ENCODE results near the gene NAV3. TPM values are rescaled to one million over a fixed set of nuclear protein-coding genes. Genes with fewer than 3 reads are reported as not detected.

The NAV3 gene
- 313 TPM for total RNA-seq

DNA sequence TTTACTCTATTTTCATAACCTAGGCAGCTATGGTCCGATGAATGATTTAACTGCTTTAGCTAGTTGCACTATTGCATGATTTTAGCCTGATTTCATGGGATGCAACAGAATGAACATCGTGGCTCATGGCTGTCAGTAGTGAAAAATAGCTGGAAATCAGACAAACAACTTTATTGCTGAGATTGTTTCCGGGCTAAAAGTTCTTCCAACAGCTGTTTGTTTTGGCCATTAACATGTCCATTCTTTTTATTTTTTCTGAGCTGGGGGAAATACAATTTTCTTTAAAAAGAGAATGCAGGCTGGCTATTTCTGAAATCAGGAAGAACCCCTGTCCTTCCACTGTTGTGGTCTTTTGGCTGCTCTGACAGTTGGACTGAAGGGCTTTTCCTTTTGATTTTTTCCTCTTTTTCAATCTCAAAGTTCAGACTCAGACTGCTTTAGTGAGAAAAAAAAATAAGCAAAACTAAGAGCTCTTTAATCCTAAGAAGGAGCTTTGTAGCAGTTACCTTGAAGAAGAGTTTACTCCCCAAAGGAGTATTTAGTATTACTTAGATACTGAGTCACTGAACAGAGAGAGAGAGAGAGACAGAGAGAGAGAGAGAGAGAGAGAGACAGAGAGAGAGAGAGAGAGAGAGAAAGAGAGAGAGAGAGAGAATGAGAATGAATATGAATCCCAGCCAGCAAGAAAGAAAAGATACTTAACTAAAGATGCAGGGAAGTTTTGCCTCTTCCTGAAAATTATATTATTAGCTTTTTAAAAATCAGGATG lies at the start of gene NAV3:
Gene NAV3 (plus strand): TSS at position 312 of the 769 bp plus-strand sequence. CDS start 568 bp downstream, outside the sequence.
- DNase-seq, result no peak

GRCh38 chr12:77782034-77782433 lies 48.7 kb upstream of the NAV3 start:
- no peak for DNase-seq

- DNase-seq, result no peak
Observed at GRCh38 chr12:77782766-77783165, 47.9 kb upstream of the NAV3 start.

- DNase-seq, result no peak
Observed at GRCh38 chr12:77785211-77785610, 45.5 kb upstream of the NAV3 start.

DNA sequence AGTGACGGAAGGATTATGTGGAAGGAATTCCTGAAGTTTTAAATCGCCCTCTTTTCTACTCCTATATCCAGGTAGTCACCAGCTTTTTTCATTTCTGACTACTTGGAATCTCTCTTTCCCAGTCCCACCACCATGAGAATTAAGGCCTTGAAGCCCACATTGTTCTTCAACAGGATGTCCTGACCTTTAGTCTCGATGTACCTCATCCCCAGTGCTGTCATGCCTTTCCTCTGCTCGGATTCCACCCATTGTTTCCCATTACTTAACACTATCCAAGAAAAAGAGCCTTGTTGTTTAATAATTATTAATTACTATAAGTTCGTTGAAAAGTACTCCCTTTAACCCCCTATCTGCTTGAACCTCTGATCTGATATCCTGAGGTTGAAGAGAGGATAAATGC lies 44.0 kb upstream of the NAV3 start:
- DNase-seq, result no peak

DNA sequence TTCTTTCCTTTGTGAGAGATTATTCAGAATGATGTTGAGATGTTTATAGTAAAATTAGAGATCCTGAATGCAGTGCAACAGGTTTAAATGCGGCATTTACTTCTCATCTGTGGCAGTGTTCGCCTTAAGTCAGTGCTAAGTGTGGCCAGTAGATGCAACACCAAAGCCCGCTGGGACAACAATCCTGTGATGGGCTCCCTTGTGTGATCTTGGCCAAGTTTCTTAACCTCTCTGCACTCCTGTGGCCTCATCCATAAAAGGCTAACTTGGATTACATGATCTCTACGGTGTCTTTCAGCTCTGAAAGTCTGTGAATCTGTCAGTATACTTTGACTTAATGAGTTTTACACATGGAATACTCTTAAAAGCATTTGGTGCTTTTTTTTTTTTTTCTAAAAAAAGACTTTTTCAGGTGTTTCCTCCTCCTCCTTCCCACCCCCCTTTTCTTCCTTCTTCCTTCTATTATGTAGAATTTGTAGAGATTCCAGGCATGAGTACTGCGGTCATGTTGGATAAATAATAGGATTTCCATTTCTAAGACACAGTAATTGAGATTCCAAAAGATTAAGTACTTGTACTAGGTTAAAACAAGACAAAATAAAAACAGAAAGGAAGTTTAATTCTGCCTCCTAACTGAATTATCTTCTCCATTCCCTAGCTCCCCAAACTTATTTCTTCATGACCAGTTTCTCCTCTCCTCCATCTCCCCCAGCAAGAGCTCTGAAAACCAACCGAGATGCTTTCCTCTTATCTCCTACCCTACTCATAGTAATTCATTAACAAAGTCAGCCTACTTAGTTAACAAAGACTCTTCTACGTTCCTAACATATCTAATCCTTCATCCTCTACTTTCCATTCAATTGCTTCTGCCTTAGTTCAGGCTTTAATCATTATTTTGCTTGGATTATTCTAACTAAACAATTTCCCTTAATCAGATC lies 42.2 kb upstream of the NAV3 start:
- DNase-seq, result no peak

DNA sequence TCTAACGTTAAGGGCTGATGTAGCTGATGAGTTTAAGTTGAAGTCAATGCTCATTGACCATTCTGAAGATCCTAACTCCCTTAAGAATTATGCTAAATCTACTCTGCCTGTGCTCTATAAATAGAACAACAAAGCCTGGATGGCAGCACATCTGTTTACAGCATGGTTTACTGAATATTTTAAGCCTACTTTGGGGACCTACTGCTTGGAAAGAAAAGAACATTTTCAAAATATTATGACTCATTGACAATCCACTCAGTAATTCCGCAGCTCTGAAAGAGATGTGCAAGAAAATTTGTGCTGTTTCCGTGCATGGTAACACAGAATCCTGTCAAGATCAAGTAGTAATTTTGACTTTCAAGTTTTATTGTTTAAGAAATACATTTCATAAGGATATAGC lies 35.0 kb upstream of the NAV3 start:
- no peak for DNase-seq

- no peak for DNase-seq
Observed at GRCh38 chr12:77796775-77797174, 33.9 kb upstream of the NAV3 start.

- DNase-seq, result no peak
Observed at GRCh38 chr12:77800501-77800900, 30.2 kb upstream of the NAV3 start.

GRCh38 chr12:77808534-77808933 lies 22.2 kb upstream of the NAV3 start:
- DNase-seq, result no peak

GRCh38 chr12:77813558-77813957 lies 17.1 kb upstream of the NAV3 start:
- DNase-seq, result no peak

- DNase-seq, result no peak
Observed at GRCh38 chr12:77814386-77814785, 16.3 kb upstream of the NAV3 start.

DNA sequence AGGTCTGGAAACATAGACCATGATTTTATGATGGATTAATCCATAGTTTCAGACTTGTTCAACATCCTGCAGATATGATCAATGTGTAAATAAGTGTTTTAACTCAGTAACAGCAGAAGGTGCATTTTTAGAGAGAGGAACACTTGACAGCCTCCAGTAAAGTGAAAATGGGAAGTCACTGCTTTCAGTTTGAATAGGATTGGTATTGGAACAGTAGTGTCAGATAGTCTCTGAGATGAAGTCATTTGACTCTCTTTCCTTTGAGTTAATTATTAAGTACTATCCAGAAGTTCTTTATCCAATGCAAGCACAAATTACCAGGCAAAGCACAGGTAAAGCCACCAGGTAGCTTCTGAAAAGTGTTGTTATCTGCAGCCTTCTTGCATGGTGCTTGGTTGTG lies 14.5 kb upstream of the NAV3 start:
- DNase-seq, result no peak

DNA sequence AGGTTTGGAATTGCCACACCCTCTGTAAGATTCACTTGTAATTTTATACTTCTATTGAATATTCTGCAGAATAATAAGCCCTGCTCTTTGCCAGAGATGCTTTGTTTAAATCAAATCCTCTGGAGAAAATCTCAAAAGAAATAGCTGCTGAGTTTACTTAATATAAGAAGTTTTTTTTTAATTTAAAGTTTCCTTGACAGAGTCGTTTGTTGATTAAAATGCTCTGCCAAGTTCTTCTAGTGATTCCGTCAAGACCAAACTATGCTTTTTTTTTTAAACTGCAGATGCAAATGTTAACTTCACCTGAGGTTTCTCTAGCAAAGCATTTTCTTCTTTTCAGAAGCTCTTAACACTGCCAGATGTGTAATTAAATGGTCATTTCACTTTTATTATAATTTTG lies 13.4 kb upstream of the NAV3 start:
- DNase-seq, result no peak

- no peak for DNase-seq
Observed at GRCh38 chr12:77818351-77818750, 12.3 kb upstream of the NAV3 start.

DNA sequence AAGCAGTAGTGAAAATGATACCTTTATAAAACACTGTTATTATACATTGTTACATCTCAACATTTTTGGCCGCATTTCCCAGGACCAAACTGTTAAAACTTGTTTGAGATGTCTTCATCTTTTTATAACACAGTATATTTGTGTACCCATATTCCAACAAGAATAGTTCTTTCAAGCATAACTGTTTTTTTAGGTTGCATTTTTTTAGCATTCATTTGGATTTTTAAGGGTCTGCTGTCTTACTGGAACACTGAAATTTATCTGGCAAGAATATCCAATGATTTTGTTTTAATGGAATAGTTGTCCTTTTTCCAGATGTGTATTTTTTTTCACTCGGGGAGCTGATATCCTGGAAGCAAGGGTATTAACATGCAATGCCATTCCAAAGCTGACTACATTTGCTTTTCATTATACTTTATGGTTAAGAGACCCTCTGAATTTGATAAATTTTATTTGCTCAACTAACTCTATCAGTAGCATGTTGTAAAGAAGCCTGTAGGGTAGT lies 8.9 kb upstream of the NAV3 start:
- DNase-seq, result no peak

DNA sequence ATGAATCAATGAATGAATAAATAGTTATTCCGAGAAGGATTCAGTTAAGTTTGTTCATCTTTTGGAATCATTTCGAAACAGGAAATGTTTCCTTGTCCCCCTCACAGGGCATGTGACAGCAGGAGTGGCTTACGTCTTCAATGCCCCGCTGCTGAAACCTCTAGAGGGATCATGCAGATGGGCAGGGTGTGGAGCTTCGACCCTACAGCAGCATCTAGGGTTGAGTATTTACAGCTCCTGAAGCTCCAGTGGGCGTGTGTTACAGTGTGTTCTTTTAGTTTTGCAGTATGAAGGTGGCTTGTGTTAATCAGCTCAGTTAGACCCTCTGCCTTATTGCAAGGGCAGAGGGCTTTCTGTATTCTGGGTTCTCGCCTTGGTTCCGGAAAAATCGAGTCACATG lies 2.6 kb downstream of the NAV3 start:
- DNase-seq, result no peak

- no peak for DNase-seq
Observed at GRCh38 chr12:77834618-77835017, 3.9 kb downstream of the NAV3 start.

DNA sequence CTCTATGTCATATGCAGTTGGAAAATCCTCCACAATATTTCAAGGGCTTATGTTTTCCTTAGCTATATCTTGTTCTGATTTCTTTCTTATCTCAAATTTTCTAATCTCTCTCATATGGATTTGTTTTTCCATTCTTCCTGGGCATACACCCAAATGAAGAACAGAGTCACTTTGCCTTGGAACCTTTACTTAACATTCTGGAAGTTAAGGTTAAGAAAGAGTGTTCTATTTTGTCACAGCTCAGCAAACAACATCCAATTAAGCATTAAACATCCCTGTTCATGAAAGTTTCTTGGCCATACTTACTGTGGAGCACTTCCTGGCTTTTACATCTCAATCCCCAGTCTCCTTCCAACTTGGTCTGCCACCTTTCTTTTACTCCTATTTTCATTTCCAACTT lies 5.3 kb downstream of the NAV3 start:
- no peak for DNase-seq

DNA sequence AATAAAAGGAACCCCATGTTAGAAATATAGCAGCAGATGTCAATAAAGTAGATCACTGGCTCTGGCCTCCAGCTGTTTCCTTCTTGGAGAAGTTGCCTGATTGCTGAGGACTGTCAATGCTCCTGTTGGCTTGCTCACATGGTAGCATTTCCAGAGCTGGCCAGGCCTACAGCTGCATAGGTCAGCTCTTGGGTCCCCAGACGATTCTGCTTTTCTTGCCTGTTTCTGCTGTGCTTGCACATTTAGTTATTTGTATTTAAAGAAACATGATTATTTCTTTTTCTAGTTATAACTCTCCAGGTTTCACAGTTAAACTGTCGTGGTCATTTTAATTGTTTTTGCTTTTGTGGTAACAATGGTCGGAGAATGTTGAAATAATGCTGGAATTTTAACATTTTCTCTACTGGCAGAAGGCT lies 7.2 kb downstream of the NAV3 start:
- DNase-seq, result no peak

DNA sequence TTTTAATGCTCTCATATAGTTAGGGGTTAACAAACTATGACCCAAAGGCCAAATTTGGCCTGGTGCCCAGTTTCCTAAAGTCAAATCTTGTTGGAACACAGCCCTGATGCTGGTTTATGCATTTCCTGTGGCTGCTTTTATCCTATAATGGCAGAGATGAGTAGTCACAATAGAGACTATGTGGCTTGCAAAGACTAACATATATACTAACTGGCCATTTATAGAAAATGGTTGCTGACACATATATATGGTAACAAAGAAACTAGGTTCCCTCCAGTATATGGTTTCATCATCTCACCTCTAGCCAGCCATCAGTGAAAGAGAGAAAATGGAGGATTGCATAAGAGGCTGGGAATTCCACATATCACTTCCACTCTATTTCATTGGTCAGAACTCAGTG lies 10.8 kb downstream of the NAV3 start:
- DNase-seq, result no peak

DNA sequence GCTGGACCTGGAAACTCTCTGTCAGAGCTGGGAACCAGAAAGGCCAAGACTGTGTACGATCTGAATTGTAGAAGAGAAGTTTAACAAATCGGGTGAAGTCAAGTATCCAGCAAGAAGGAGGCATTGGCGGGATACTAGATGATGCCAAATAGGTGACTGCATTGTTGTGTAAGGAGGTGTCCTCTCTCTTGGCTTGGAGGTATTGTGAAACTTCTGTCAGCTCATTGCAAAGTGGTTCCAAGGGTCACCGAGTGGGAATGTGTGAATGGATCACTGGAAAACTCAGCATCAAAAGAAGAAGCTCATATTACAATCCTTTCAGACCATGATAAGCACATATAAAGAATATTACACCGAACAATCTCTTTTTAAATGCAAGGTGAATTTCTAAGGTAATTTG lies 11.7 kb downstream of the NAV3 start:
- no peak for DNase-seq

DNA sequence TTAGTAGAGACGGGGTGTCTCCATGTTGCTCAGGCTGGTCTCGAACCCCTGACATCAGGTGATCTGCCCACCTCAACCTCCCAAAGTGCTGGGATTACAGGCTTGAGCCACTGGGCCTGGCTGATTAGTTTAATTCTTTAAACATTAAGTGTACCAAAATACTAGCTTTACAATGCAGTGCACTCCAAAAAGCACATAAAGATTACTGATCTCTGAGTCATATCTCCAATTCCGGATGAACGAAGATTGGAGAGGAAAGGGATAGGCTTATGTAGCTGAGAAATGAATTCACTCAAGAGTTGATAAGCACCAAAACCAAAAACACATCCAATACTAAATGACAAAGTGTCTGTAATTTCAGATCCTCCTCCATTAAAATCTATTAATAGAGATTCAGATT lies 15.1 kb downstream of the NAV3 start:
- DNase-seq, result no peak
